IPS-20b (cell line): Measurements from ENCODE around the gene LOXL4.

ENCODE experiments used
- H3K27ac ChIP-seq: one replicate; pipeline ENCODE4 v1.5.1; 2013; ENCODE audit warnings: low read length
- H3K27me3 ChIP-seq: 2 replicates; pipeline ENCODE4 v1.6.1; 2013; ENCODE audit warnings: mild to moderate bottlenecking, low read length, inconsistent platforms; ENCODE audit not compliant: insufficient read depth
- H3K36me3 ChIP-seq: 2 replicates; pipeline ENCODE4 v1.6.1; 2013; ENCODE audit warnings: low read depth, mild to moderate bottlenecking, inconsistent platforms, low read length, moderate library complexity; ENCODE audit not compliant: insufficient read depth
- H3K4me1 ChIP-seq: 2 replicates; pipeline ENCODE4 v1.6.1; 2013; ENCODE audit warnings: mild to moderate bottlenecking, control low read depth, inconsistent platforms, low read length, moderate library complexity; ENCODE audit not compliant: insufficient read depth
- H3K4me3 ChIP-seq: 2 replicates; pipeline ENCODE4 v1.5.1; 2013; ENCODE audit warnings: mild to moderate bottlenecking, low read length, inconsistent platforms
- H3K9ac ChIP-seq: 2 replicates; pipeline ENCODE4 v1.6.1; 2013; ENCODE audit warnings: low read depth, mild to moderate bottlenecking, inconsistent platforms, low read length, moderate library complexity
- H3K9me3 ChIP-seq: 2 replicates; pipeline ENCODE4 v1.6.1; 2013; ENCODE audit warnings: mild to moderate bottlenecking, low read depth, low read length, inconsistent platforms; ENCODE audit not compliant: insufficient read depth

Gene LOXL4

DNA sequence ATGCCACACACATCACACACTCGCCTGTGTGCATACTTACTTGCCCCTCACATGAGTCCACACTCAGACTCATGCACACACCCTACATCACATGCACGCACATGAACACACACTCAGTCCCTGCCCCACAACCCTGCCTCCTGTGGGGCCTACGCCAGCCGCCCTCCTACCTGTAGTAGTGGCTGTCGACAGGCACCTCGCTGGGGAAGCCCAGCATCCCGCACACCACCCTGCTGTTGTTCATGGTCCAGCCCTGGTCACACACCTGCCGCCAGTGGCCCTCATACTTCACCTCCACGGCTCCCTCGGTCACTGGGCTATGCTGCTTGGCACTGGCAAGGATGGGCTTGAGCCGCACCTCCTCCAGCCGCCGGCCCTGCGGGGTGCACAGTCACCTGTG is 7.2 kb downstream of the LOXL4 start:
- no peak overlapping the region for H3K4me3 ChIP-seq
- no peaks in the 10 kb centered on the region for H3K36me3 ChIP-seq
- no peaks in the 10 kb centered on the region for H3K4me1 ChIP-seq
- H3K9ac ChIP-seq, result no peak overlapping the region
- H3K9me3 ChIP-seq, result no peaks in the 10 kb centered on the region
- H3K27me3 ChIP-seq, result no peaks in the 10 kb centered on the region
- H3K27ac ChIP-seq, result no peak overlapping the region

DNA sequence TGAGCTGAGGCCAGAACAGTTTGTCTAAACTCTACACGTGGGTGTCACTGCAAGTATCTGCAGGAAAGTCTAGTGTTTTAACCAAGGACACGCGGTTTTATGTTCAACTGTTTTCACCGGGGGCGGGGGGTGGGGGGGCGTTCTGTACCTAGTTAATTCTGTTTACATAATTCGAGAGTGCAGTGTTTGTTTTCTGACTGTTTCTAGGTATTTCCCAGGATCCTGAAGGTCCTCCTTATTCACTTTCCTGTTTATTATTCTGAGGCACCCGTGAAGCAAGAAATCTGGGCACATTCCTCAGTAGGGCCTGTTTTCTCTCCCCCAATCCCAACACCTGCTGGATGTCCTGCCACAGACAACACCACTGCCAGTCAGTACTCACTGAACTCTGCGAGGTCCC is 7.6 kb downstream of the LOXL4 start:
- Histone ChIP-seq H3K9ac (no peak overlapping the region), H3K36me3 (no peaks in the 10 kb centered on the region), H3K27ac (no peak overlapping the region)

DNA sequence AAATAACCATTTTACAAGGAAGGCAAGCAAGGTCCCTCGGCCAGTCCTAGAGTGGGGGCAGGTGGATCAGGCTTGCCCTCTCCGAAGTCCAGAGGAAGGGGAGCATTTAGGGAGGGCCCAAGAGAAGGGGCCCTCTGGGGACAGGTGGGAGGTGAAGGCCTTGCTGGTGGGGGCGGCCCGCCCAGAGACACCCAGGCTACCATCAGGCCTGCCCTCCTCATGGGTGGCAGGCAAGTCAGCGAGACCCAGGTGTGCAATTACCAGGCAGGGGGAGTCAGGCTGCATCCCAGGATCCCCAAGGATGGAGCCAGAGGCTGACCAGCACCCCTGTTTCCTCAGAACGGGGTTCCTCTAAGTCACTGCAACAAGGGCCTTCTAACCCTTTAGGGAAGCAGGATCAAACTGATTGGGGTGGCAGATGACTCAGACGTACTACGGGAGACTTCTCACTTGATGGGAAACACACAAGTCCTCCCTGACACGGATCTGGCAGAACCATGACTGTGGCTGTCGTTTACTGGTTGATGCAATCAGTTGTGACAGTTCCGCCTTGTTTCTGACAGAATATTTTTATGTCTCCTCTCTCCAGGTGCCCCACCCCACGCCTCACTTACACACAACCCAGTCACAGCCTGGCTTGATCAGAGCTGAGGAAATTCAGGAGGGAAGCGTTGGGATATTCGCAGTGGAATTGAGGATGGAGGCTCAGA is 8.2 kb downstream of the LOXL4 start:
- Histone ChIP-seq H3K9ac (no peak overlapping the region), H3K4me3 (no peak overlapping the region), H3K27me3 (no peaks in the 10 kb centered on the region), H3K27ac (no peak overlapping the region), H3K9me3 (no peaks in the 10 kb centered on the region), H3K4me1 (no peaks in the 10 kb centered on the region), H3K36me3 (no peaks in the 10 kb centered on the region)

More for the DNA sequence above, 7.6 kb downstream of the LOXL4 start:
- H3K4me3 ChIP-seq, result no peak overlapping the region
- H3K27me3 ChIP-seq, result no peaks in the 10 kb centered on the region
- no peaks in the 10 kb centered on the region for H3K4me1 ChIP-seq
- no peaks in the 10 kb centered on the region for H3K9me3 ChIP-seq

DNA sequence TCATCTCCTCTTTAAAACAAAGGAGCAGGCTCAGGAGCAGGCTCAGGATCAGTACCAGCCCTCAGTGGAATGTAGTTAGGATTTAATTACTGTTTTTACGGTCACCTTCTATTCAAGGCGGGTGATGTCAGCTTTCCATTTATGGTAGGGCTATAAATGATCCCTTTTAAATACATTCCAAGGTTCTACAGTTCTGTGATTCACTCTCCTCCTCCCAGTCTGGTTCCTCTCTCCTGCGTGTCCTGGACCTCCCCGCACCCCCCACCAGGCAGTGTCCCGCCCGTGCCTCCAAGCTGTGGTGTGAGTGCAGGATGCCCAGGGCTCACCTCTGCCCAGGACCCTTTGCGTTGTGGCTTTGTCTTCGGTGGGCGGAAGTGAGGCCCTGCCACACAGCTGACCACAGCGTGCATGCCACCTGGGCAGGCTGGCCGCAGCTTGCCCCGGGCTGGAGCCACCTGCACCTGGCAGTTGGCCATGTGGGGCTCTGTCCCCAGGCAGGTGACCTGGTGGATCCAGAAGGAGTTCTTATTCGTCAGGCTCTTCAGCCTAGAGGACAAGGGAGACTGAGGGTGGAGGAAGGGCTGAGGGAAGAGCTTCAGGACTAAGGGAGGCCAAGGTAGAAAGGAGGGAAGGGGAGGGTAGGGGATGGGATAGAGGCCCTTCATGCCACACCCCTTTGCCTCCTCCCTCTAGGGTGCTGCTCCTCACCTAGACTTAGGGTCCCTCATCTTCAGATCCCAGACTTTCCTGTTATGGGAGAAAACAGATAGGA is 9.1 kb downstream of the LOXL4 start:
- H3K9ac ChIP-seq, result no peak overlapping the region

DNA sequence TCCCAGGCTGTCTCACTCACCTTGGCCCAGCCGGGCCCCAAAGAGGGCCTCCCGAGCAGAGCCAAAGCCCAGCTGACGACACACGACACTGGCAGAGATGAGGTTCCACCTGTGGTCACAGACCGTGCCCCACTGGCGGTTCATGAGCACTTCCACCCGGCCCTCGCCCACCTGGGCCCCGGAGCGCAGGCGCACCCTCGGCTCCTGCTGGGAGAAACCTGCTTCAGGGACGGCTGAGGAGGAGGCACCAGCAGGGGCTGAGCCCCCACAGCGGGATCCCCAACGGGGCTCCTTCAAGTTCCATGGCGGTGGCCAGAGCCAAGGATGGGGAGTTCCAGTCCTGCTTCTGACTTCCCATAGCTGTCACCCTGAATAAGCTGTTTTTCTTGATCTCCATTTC is 10.0 kb downstream of the LOXL4 start:
- H3K36me3 ChIP-seq, result no peaks in the 10 kb centered on the region
- no peaks in the 10 kb centered on the region for H3K9me3 ChIP-seq
- no peak overlapping the region for H3K4me3 ChIP-seq
- no peak overlapping the region for H3K27ac ChIP-seq
- H3K27me3 ChIP-seq, result no peaks in the 10 kb centered on the region
- H3K9ac ChIP-seq, result no peak overlapping the region
- H3K4me1 ChIP-seq, result no peaks in the 10 kb centered on the region

More for the DNA sequence above, 9.1 kb downstream of the LOXL4 start:
- H3K27me3 ChIP-seq, result no peaks in the 10 kb centered on the region
- H3K4me1 ChIP-seq, result no peaks in the 10 kb centered on the region
- H3K9me3 ChIP-seq, result no peaks in the 10 kb centered on the region
- H3K4me3 ChIP-seq, result no peak overlapping the region
- H3K36me3 ChIP-seq, result no peaks in the 10 kb centered on the region
- H3K27ac ChIP-seq, result no peak overlapping the region

DNA sequence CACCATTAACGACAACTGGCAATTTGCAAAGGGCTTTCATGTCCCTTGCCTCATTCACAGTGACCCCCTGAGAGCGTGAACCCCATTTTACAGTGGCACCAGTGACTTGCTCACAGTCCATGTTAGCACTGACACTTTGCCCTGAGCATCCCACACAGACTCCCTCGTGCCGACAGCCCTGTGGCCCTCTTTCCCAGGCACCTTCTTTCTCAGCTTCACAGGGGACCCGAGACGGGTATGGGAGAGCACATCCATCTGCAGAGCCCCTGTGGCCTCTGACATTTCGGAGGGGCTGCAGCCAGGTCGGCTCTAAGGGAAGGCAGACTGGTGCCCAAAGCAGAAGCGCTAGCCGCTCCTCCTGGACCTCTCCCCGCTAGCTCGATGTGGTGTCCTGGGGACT is 10.8 kb downstream of the LOXL4 start:
- Histone ChIP-seq H3K9me3 (no peaks in the 10 kb centered on the region), H3K27ac (no peak overlapping the region), H3K36me3 (no peaks in the 10 kb centered on the region), H3K4me3 (no peak overlapping the region), H3K27me3 (no peaks in the 10 kb centered on the region), H3K4me1 (no peaks in the 10 kb centered on the region), H3K9ac (no peak overlapping the region)

DNA sequence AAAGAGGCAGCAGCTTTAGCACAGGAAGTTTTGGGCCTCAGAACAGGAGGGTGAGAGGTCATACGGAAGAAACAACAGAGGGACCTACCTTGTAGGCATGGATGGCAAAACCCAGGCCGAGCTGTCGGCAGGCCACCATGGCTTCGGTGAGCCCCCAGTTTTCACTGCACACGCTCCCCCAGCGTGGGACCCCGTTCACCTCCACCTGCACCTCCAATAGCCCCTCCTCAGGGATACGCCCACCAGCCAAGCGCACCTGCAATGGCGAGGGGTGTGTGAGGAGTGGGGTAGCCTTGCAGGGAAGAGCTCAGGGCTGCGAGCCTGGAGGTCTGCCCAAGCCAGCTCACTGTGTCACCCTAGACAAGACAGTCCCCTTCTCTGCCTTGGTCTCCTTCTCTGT is 11.3 kb downstream of the LOXL4 start:
- Histone ChIP-seq H3K27ac (no peak overlapping the region), H3K36me3 (no peaks in the 10 kb centered on the region), H3K4me1 (no peaks in the 10 kb centered on the region), H3K9ac (no peak overlapping the region), H3K27me3 (no peaks in the 10 kb centered on the region), H3K4me3 (no peak overlapping the region), H3K9me3 (no peaks in the 10 kb centered on the region)

DNA sequence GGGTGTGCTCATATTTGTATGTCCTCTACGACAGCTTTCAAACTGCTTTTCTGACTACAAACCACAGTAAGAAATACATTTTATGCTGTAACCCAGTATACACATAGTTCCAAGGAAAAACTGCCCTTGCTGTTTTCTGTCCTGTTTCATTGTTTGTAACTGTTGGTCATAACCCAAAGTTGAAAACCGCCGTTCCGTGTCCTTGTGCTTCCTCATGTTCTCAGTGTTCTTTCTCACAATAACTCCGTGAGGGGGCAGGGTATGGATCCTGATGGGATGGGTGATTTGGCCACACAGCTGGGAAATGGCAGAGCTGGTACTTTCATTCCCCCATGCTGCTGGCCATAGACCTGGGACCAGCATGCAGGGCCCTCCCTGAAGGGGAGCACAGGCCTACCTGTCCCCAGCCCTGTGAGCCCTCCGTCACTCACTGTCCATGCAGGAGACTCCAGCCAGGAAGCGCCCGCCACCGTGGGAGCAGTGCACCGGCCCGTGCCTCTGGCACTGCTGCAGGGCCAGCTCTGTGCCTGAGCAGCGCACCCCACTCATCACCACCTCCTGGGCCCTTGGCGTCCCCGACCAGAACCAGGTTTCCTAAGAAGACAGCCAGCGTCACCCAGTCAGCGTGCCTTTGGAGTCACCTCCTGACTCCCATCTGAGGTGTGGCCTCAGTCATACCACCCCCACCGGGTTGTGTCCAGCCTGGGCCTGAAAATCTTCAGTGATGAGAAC is 12.7 kb downstream of the LOXL4 start:
- Histone ChIP-seq H3K4me3 (no peak overlapping the region), H3K9ac (no peak overlapping the region), H3K36me3 (no peaks in the 10 kb centered on the region), H3K9me3 (no peaks in the 10 kb centered on the region), H3K27ac (no peak overlapping the region), H3K27me3 (no peaks in the 10 kb centered on the region), H3K4me1 (no peaks in the 10 kb centered on the region)

DNA sequence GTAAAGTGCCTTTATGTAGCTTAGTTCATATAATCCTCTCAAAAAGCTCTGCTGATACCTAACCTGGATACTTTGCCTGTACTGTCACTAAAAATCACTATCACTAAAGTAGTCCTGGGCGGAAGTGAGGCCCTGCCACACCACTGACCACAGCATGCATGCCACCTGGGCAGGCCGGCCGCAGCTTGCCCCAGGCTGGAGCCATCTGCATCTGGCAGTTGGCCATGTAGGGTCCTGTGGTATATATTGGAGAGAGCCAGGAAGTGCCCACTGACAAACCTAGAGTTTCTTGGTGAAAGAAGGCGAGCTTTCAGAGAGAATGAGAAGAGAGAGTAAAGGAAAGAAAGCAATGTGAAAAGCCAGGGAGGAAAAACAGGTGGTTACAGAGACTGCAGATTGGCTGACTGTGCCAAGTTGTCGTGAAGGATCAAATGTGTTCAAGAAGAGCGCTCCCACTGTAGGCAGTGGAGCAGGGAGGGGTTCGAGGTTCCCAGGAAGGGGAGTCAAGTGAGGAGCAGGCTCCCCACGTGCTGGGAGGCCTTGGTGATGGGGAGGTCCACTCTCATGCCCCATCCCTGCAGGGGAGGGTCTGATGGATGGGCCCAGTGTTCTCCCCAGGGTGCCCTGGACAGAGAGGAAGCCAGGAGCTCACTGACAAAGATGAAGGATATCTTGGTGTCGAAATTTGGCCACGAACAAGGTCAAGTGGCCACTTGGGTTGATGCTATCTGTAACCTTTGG is 13.6 kb downstream of the LOXL4 start:
- H3K36me3 ChIP-seq, result no peaks in the 10 kb centered on the region
- no peak overlapping the region for H3K27ac ChIP-seq
- no peaks in the 10 kb centered on the region for H3K4me1 ChIP-seq
- no peak overlapping the region for H3K9ac ChIP-seq
- no peaks in the 10 kb centered on the region for H3K9me3 ChIP-seq
- H3K4me3 ChIP-seq, result no peak overlapping the region
- no peaks in the 10 kb centered on the region for H3K27me3 ChIP-seq

DNA sequence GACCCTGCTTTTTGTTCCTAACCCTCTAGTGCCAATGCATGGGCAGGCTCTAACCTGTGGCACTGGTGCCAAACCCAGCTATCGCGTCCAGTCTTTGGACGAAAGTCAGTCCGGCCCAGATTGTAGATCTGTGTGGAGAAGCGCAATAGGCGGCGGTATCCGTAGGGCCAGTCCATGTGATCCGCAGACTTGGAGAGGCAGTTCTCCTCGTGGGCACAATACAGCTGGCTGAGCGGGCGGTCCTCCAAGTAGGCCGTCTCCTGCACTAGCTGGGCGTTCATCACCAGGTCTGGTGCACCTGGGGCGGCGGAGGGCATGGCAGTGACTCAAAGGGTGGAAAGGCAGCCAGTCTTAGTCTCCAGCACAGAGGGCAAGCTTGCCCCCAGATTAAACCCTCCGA is 14.5 kb downstream of the LOXL4 start:
- Histone ChIP-seq H3K4me1 (no peaks in the 10 kb centered on the region), H3K9ac (no peak overlapping the region), H3K4me3 (no peak overlapping the region), H3K27me3 (no peaks in the 10 kb centered on the region), H3K9me3 (no peaks in the 10 kb centered on the region), H3K36me3 (peaks cover 7% of the 10 kb centered on the region; the same call in 1 of the 2 replicates), H3K27ac (no peak overlapping the region)

DNA sequence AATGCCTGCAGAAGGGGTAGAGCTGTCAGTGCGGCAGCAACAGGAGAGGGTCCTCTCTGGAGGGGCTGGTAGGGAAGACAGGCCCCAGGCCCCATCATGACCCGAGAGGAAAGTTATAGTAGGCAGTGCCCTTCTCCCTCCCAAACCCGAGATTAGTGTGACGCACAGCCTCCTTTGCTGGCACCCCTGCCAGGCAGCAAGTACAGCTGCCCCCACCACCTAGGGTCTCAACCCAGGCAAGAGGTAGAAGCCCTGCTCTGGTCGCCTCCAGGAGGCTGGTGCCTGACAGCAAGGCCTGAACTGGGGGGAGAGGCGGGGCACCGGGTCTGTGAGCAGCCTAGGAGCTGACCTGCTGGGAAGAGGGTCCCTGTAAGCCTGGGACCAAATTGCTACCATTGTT is 15.5 kb downstream of the LOXL4 start:
- H3K4me1 ChIP-seq, result no peaks in the 10 kb centered on the region

More for the DNA sequence above, 15.5 kb downstream of the LOXL4 start:
- Histone ChIP-seq H3K27ac (no peak overlapping the region), H3K36me3 (peaks cover 10% of the 10 kb centered on the region; the same call in 1 of the 2 replicates), H3K27me3 (no peaks in the 10 kb centered on the region), H3K9ac (no peak overlapping the region), H3K9me3 (no peaks in the 10 kb centered on the region), H3K4me3 (no peak overlapping the region)
